Skeletal muscle cell (primary cell): ENCODE results near the gene NKX2-3.

Source experiments
- DNase-seq: peaks from one replicate; pipeline ENCODE4 v3.0.0-alpha.2; 2010; ENCODE audit warnings: low read depth
- H3K4me3 ChIP-seq: 2 replicates; pipeline ENCODE4 v1.5.1; 2011; ENCODE audit warnings: low read depth, mild to moderate bottlenecking, control low read depth, low read length, moderate library complexity

The NKX2-3 gene

DNA sequence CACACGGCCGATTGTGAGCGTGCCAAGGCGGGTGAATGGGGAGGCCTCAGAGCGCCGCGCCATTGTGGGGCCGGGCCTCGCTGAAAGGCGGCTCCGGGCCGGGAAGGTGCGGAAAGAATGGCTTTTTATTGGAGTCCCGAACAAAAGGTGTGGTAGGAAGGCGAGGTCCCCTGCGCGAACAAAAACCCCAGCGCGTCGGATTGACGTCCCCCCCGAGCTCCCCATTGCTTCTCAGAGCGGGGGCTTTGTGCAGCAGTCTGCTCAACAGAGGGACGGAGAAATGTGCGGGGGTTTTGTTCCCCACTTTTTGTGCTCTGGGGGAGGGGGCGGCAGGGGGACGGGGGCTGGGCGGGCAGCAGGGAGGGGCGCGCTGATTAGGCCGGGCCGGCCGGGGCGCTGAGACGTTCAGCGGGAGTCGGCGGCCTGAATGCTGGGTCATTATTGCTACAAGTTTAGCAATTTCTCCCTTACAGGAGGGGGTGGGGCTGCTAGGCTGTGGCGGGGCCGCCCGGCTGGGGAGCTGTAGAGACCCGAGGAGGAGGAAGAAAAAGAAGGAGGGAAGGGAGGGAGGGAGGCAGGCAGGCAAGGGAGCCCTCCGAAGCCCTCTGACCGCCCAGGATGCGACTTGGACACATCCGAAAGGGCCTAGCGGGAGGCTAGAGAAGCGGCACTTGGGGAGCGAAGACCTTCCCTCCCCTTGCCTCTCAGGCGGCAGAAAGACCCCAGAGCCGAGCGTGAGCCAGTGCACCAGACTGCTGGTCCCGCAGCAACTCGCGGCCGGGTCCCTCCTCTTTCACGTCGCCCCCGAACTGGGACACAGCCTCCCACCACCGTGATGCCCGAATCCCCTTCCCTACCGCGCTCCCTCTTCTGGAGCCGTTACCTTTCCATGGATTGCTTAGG lies 4.6 kb downstream of the NKX2-3 start:
- peak overlapping the region; percentile 7 for H3K4me3 ChIP-seq
- DNase-seq, result no peak

DNA sequence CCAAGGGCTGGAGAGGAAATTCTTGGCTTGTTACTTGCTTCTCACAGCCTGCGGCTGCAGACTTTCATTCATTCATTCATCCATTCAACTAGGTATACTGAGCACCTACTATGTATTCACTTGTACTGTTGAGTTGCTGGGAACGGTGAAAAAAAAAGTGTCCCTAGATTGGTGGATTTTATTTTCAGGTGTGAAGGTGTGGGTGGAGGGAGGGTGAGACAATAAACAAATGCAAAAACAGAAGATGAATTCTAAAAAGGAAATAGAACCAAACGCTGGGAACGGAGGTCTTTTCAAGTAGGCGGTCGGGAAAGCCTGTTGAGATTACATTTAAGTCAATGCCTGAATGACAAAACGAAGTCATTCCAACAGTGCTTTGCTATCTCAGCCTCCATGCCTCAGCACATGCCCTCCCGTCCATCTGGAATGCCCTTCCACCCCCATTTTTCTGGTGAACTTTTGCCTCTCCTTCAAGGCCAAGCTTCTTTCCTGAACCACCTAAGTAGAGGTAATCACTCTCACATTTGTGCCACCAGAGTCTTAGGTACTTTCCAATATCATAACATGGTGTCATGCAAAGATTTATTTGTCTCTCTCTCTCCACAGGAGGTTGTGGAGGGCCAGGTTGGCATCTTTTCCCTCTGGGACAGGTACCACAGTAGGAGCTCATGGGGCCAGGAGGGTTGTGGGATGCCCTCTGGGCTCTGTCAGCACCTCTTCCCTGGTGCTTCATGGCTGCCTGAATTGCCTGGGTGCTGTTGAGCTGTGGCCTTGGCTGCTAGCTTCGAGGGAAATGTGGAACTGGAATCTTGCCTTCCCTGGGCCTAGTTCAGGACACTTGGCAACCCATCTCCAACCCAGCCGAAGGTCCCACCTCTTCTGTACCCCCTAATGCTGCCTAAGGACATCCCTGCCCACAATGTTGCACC lies 5.5 kb downstream of the NKX2-3 start:
- DNase-seq, result no peak
- H3K4me3 ChIP-seq, result no peak overlapping the region

DNA sequence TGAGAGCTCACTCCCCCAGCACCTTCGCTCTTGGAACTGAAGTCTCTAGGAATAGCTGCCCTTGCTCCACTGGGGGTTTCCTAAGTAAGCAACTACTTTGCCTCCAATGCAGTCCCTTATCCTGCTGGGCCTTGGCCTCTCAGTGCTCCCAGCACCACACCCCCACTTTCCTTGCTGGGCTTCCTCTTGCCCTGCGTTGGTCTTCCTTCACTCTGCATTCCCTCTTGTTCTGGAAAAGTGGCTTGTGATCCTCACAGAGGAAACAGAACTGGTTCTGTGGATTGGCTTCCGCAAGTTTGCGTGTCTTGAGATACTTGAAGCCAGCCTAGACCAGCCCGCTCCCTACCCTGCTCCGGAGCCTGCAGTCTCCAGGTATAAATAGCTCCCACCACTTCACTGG lies 6.4 kb downstream of the NKX2-3 start:
- DNase-seq, result no peak
- H3K4me3 ChIP-seq, result no peak overlapping the region

DNA sequence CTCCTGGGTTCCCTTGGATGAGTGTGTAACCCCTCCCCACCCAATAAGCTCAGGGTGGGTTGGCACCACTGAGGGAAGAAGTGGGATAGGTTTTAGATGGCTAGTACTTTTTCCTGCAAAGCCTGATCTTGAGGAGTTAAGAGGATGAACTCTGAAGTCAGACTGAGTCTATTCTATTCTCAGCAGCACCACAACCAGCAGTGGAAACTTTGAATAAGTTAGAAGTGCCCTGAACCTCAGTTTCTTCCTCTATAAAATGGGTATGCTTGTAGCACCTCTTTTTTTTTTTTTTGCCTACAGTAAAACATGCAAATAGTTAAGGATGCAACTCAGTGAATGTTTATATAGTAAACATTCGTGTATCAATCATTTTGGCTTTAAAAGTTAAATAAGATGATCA lies 7.1 kb downstream of the NKX2-3 start:
- no peak overlapping the region for H3K4me3 ChIP-seq
- no peak for DNase-seq

DNA sequence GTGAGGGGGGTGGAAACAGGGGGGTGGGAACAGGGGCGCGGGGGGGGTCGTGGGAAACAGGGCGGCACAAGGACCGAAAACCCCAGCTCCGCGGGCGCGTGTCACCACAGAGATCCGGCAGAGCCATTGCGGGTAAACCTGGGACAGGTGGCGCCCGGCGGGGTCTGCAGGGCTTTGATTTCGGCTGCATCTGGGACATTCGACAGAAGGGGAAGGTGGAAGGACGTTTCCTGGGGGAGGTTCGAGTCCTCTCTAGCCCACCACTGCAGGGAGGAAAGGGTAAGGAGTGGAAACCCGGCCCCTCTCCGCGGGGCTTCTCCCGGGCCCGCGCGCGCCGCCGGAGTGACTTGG lies 7.5 kb downstream of the NKX2-3 start:
- no peak for DNase-seq
- H3K4me3 ChIP-seq, result no peak overlapping the region

DNA sequence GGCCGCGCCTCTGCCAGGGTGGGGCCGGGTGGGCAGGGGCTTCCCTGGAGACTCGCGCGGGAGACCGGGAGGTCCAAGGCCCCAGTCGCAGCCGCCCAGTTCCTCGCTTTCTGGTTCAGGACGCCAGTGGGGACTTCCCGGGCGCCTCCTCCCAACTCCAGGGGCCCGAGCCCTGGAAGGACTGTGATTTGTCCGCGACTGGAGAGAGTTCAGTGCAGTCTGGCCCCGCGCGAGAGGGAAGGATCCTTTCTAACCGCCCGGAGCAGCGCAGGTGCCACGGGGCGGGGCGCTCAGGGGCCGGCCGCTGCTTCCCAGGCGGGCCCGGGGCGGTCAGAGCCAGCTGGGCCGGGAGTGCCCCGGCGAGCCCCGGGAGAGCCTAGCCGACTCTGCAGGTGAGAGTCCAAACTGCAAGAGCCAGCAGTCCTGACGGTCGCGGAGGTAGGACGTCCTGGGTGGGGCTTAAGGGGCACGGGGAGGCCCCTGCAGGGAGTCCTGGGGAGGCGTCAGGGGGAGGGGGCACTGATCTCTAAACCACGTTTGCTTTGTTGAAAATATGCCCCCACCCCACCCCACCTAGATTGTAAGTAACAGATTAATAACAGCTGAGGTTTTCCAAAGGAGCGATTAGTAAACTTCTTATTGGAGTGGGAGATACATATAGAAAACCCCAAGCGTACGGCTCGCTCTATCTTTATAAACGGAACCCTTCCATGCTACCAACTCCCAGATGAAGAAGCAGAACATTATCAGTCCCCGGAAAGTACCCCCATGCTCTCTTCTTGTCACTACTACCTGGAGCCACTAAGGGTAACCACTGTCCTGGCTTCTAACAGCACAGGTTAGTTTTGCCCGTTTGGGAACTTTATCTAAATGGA lies 8.2 kb downstream of the NKX2-3 start:
- DNase-seq, result no peak
- no peak overlapping the region for H3K4me3 ChIP-seq

DNA sequence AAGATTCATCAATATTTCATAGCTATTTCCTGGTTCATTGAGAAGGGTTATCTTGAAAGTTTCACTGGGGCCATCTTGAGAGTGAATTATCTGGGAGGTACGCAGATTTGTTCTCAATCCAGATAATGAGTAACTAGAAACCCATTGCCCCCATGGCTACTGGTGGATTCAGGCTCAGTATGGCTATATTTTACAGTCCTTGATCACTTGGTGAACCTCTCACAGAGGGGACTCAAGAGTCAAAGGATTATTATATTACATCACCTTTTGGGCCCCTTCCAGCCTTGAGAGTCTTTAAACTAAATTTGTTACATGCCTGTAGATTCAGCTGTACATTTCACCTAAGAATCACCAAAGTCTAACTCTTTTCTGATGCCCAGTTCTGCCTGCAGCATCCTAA lies 11.6 kb downstream of the NKX2-3 start:
- no peak overlapping the region for H3K4me3 ChIP-seq
- no peak for DNase-seq

DNA sequence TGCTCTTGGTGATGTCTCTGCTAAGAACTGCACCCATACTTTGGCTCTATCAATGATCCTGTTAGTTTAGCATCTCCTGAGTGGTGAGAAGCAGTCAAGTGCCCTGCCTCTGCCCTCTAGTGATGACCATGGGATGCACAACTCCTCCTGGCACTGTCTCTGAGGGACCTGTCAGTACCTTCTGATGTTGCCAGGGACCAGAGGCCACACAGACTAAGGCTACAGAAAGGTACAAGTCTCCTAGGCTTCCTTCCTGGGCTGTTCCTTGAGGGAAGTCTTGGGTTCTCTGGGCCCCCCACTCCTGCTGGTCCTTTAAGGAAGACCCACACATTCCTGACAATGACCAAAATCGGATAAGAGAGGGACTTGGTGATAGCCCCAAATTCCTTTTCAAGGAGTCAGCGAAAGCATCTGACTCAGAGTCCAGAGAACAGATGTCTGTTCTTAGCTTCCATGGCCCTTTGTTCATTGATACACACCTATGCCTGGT lies 15.3 kb downstream of the NKX2-3 start:
- DNase-seq, result no peak
- H3K4me3 ChIP-seq, result no peak overlapping the region

DNA sequence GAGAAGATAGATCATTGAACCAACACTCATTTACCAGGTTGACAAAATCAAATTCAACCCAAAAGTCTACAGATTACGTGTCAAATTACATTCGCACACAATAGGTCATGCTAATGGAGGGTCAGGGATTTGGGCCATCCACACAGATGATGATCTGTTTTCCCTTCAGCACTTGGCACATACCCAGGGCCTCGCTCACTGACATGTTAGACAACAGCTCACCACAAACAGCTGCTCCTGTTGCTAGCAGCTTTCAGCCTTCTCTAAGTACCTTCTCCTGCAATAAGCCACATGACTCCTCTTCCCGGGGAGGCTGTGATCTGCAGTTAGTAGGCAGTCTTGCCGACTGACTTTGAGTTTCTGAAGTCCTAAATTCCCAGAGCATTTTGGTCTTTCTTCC lies 18.4 kb downstream of the NKX2-3 start:
- H3K4me3 ChIP-seq, result no peak overlapping the region
- peak; percentile 45 for DNase-seq

DNA sequence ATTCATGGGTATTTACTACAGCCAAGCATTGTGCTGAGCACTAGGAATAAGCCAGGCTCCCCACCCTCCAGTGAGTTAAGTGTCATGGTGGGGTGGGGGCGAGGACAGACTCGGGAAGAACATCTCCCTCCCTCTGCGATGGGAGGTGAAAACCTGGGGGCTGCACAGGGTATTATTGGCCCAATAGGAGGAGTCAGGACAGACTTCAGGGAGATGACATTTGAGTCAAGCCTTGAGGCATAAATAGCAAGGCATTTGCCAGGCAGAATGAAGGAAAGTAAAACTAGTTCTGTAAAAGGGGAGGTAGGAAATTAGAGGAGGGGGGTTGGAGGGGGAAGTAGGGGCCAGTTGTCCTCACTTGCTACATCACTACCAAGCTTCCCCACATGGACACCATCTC lies 18.9 kb downstream of the NKX2-3 start:
- DNase-seq, result no peak
- H3K4me3 ChIP-seq, result no peak overlapping the region

DNA sequence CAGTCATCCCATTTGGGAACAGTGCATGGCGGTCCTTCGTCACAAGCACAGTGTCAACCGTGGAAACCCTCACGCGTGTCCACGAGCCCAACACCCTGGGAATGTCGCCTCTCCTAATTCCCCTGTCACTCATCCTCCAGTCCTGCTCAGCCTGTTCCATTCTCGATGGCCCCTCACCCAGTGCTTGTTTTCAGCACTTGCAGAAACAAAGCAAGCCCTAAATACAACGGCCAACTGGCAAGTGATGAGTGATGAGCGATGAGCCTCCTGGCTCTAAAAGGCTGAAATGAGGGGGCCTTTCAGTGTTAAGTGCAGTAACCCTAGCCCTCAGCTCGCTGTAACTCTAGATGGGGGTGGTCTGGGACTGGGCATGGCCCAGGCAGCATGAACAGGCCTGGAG lies 22.6 kb downstream of the NKX2-3 start:
- H3K4me3 ChIP-seq, result no peak overlapping the region
- no peak for DNase-seq

DNA sequence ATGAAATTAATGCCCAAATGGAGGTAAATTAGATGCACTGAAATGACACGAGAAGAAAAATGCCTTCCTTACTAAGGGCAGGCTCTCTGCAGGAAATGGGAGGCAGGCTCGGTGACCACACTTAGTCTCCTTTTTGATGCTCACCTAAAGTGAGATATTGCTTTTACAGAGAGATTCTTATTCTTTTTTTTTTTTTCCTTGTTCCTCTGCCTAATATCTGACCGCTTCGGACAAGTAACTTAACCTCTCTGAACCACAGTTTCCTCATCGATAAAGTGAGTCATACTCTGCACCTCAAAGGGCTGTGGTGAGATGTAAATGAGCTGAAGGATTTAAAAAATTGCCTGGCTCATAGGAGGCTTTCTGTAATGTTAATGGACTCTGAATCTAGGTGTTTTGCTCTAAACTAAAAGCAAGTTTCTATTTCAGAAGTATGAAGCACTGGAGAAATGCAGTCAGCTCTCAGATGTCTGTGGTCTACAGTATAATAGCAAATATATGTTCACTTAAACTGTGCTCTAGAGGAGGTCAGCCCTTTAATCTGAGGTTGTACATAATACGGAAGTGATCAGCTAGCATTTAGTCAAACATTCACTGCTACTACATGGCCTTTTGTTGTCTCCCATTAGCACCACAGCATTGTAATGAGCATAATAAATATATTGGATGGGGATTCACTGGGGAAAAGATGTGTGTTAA lies 23.2 kb downstream of the NKX2-3 start:
- no peak for DNase-seq

DNA sequence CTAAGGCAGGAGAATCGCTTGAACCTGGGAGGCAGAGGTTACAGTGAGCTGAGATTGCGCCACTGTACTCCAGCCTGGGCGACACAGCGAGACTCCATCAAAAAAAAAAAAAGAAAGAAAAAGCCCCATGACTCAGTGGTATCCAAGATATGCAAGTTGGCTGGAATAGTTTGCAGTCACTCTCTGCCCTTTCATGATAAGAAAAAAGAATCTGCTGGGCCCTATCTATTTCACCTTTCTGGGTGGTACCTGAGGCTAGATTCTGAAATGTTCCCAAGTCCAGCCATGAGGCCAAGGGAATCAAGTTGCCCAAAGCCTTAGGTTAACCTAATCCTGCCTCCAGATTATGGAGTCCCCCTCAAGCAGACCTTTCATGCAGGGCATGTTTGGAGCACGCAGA lies 24.3 kb downstream of the NKX2-3 start:
- no peak overlapping the region for H3K4me3 ChIP-seq
- no peak for DNase-seq

More for the DNA sequence above, 23.2 kb downstream of the NKX2-3 start:
- no peak overlapping the region for H3K4me3 ChIP-seq

DNA sequence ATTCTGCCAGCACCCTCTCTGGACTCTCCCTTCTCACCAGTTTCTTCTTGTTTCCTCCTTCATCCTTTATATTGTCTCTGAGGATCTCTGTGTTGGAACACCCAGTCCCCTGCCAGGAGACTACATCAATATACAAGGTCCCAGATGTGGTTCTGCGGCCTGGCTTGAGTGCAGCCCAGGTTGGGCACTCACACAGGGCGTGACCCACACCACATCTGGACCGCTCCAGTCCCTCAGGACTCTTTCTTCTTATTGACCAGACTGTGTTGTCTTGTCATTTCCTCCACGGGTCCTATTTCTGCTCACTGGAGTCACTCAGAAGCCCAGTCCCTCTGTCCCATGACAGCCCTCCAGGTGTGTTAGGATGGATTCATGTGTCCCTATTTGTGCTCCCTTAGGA lies 26.0 kb downstream of the NKX2-3 start:
- no peak for DNase-seq
- H3K4me3 ChIP-seq, result no peak overlapping the region

DNA sequence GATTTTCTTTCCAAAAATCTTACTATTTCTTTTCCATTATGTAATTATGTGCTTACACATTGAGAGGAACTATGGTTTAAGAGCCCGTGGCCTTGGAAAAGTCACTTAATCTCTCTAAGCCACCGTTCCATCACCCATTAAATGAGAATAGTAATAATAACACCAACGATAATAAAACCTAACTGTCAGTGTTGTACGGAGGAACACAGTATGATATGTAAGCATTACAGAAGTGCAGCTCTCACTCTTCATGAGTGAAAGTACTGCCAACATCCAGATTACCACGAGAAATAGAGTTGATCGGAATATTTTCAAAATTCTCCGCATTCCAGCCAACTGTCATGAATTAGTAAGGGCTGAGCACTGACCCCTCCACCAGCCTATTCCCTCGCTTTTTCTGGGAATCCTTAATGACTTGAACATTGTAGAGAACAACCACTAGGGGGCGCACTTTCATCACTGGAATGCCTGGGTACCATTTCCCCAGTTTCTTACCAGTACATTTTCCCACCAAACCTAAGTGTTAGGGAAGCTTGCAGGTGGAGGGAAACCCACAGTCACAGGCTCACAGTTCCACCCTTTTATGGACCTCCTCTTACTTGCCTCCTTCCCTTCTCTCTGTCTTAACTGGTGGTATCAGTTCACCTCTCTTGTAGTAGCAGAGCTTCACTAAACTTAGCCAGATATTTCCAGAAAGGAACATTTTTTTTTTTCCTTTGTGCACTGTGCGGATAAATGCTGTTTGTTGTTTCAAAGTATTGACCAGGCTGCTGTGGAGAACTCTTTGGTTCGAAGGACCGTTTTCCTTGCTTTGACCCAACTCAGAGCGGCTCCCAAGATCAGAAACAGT lies 27.8 kb downstream of the NKX2-3 start:
- H3K4me3 ChIP-seq, result no peak overlapping the region
- DNase-seq, result no peak

DNA sequence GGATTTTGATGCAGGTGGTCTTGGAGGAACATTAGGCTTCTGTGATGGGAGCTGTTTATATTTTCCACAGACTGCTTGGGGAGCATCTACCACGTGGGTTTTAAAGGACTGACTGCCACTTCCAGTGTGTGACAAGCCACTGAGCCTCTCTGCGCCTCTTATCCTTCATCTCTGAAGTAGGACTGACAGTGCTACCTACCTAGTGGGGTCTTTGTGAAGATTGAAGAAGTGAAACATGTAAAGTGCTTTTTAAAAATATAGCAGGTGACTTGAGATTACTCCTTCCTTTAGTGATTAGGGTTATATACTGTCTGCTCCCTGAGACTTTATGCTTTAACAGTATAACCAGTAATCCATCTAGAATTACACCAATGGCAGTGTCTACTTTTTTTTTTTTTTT lies 29.9 kb downstream of the NKX2-3 start:
- no peak overlapping the region for H3K4me3 ChIP-seq
- DNase-seq, result no peak

DNA sequence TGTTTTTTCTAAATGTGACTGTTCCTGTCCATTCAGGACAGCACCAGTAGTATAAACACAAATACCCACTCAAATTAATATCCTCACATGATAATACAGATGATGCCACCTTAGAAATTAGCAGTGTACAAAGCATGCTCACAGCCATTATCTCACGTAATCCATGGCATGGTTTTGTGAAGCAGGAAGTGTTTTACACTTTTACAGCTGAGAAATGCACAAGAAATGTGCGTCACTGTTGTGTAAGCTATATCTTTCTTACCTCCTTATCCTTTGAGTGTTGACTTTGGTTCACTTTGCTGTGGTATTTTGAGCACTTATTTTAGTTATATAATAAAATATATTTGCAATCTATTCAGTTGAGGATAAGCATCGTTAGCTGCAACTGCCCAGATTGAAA lies 31.6 kb downstream of the NKX2-3 start:
- H3K4me3 ChIP-seq, result no peak overlapping the region
- no peak for DNase-seq

DNA sequence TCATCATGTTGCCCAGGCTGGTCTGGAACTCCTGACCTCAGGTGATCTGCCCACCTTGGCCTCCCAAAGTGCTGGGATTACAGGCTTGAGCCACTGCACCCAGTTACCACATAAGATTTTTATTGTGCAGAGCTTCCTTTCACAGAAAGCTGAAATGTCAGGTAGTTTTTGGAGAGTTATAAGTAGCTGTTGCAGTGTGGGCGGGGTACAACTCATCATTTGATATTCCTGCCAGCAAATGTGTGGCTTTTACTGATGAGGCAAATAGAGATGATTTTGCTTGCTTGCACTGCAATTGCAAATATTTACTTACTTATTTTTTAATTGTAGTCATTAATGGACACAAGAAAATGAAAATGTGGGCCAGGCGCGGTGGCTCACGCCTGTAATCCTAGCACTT lies 32.4 kb downstream of the NKX2-3 start:
- DNase-seq, result no peak
- H3K4me3 ChIP-seq, result no peak overlapping the region
